ENCODE results near the gene HPD. TPM values are rescaled to one million over a fixed set of nuclear protein-coding genes. Genes with fewer than 3 reads are reported as not detected.

HPD gene
- total and polyA plus RNA-seq, 2 donors (not counting 3 experiments of a cell fraction or from before 2014, with no cell fraction given), result not detected

DNA sequence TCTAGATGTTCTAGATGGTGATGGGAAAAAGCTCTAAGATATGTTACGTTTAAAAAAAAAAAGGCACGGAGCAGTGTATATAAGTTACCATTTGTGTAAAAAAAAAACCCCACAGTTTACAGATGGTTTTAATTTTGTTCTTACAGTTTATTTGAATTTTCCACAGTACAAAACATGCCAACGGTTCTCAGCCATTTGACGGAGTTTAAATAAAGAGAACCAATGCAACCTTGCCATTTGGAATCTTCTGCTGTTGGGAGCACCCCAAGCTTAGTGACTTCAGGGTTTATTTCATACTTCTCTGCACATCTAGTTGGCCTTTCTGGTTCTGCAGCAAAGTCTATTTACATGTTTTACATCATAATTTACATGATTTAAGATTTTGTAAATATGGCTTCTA, 7.7 kb upstream of the HPD start:
- dilution Hi-C loops (cut with MboI; ENCODE audit: extremely low pct_ligation_motif_present, low sequenced_read_pairs), result no loop called here

More for the DNA sequence above, 7.7 kb upstream of the HPD start:
- ChIA-PET CTCF (interaction anchor here (0.8 kb wide), 1 partner anchor 22 kb away, joined by 3 read pairs; the partner anchor contains the start of gene PSMD9), POLR2A (no interaction called here)
- no TSS peak for BruUV-seq (replicated peaks)
- H3K9me3 ChIP-seq (replicated peaks; ENCODE audit: control insufficient read depth, insufficient read depth, low read length), result no peaks in the 10 kb centered on the region
- H3K4me1 ChIP-seq (ENCODE audit: control insufficient read depth, extremely low read depth, insufficient read depth, low read length), result no peaks in the 10 kb centered on the region
- H3K79me2 ChIP-seq (ENCODE audit: control insufficient read depth, insufficient read depth, low read length), result no peaks in the 10 kb centered on the region
- no peaks in the 10 kb centered on the region for H4K20me1 ChIP-seq (replicated peaks; ENCODE audit: control insufficient read depth, extremely low read depth, insufficient read depth, low read length)
- no peaks in the 10 kb centered on the region for H3K9me1 ChIP-seq (replicated peaks; ENCODE audit: control insufficient read depth, extremely low read depth, insufficient read depth, low read length)
- no peaks in the 10 kb centered on the region for H3K36me3 ChIP-seq (ENCODE audit: control insufficient read depth in 2 of 2, extremely low read depth in 1 of 2, insufficient read depth in 2 of 2, low read length in 2 of 2)
- no peak overlapping the region for H3K9ac ChIP-seq (replicated peaks; ENCODE audit: extremely low read depth, insufficient read depth, low read length)
- H3K4me2 ChIP-seq (ENCODE audit: insufficient read depth, low read length), result no peak overlapping the region
- FAIRE-seq, result no peak
- H3K4me3 ChIP-seq (replicated peaks in 1 of 3; ENCODE audit: insufficient read depth in 1 of 3, low read depth in 1 of 3, low read length in 3 of 3), result no peak overlapping the region
- DNase-seq (ENCODE audit: low read depth, low spot score), result no peak
- no peak overlapping the region for H3K27ac ChIP-seq (ENCODE audit: insufficient read depth, low read depth, low read length)
- H2AFZ ChIP-seq (ENCODE audit: low read depth, low read length), result no peak overlapping the region
- no peaks in the 10 kb centered on the region for H3K27me3 ChIP-seq (ENCODE audit: control insufficient read depth in 2 of 2, insufficient read depth in 2 of 2, low read length in 2 of 2)
- intact Hi-C loops (cut with micrococcal nuclease), result no loop called here
- TF ChIP-seq POLR2AphosphoS5 (IDR thresholded peaks at IDR 0.05; ENCODE audit: insufficient read depth, low read depth, low read length) (no peak), MAX (IDR thresholded peaks at IDR 0.05; ENCODE audit: insufficient read depth, insufficient read length) (no peak), EZH2 (IDR thresholded peaks at IDR 0.05; ENCODE audit: borderline replicate concordance, low read depth, low read length, severe bottlenecking) (no peak), MYC (IDR thresholded peaks at IDR 0.05; ENCODE audit: low read depth, low read length) (no peak), JUN (IDR thresholded peaks at IDR 0.05; ENCODE audit: borderline replicate concordance, insufficient read depth, insufficient read length, low read depth) (no peak), POLR2A (IDR thresholded peaks at IDR 0.05; ENCODE audit: low read depth, low read length) (no peak), FOS (IDR thresholded peaks at IDR 0.05; ENCODE audit: borderline replicate concordance, insufficient read depth, low read length) (no peak), GATA2 (IDR thresholded peaks at IDR 0.05; ENCODE audit: insufficient read depth, insufficient read length, low read depth, low read length) (no peak)
- TF ChIP-seq, protein P1, sequence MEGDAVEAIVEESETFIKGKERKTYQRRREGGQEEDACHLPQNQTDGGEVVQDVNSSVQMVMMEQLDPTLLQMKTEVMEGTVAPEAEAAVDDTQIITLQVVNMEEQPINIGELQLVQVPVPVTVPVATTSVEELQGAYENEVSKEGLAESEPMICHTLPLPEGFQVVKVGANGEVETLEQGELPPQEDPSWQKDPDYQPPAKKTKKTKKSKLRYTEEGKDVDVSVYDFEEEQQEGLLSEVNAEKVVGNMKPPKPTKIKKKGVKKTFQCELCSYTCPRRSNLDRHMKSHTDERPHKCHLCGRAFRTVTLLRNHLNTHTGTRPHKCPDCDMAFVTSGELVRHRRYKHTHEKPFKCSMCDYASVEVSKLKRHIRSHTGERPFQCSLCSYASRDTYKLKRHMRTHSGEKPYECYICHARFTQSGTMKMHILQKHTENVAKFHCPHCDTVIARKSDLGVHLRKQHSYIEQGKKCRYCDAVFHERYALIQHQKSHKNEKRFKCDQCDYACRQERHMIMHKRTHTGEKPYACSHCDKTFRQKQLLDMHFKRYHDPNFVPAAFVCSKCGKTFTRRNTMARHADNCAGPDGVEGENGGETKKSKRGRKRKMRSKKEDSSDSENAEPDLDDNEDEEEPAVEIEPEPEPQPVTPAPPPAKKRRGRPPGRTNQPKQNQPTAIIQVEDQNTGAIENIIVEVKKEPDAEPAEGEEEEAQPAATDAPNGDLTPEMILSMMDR (IDR thresholded peaks at IDR 0.05; ENCODE audit: extremely low read depth in 1 of 2, insufficient read depth in 1 of 2, low read depth in 1 of 2, low read length in 2 of 2), result no peak
